Nephron (organoid): ENCODE measurements around the gene XXYLT1.

ENCODE experiments used
- H3K27ac Mint-ChIP-seq, 3 experiments: 2 replicates each; pipeline ENCODE4 v1.8.0; 2020; ENCODE audit warnings: mixed read lengths in 3 of 3, mild to moderate bottlenecking in 2 of 3, moderate library complexity in 1 of 3
- H3K27me3 Mint-ChIP-seq: 2 replicates; pipeline ENCODE4 v1.8.0; 2021; ENCODE audit warnings: low read depth, mild to moderate bottlenecking, moderate library complexity, mixed read lengths
- H3K36me3 Mint-ChIP-seq: 2 replicates; pipeline ENCODE4 v1.8.0; 2020; ENCODE audit warnings: low read depth, mixed read lengths
- H3K4me1 Mint-ChIP-seq: 2 replicates; pipeline ENCODE4 v1.8.0; 2020; ENCODE audit warnings: mixed read lengths
- H3K4me3 Mint-ChIP-seq, 3 experiments: 2 replicates each; pipeline ENCODE4 v1.8.0; 2020; ENCODE audit warnings: mild to moderate bottlenecking in 3 of 3, mixed read lengths in 3 of 3, moderate library complexity in 2 of 3
- H3K9me3 Mint-ChIP-seq: 2 replicates; pipeline ENCODE4 v1.8.0; 2020; ENCODE audit warnings: mixed read lengths
- TF ChIP-seq, protein P1 (sequence below), 3 experiments: fragments of 200-600 bp; sonication (generic); IDR thresholded peaks; one replicate each; pipeline ENCODE4 v1.5.0; 2021; ENCODE audit warnings: antibody characterized with exemption in 3 of 3; ENCODE audit not compliant: unreplicated experiment in 3 of 3

XXYLT1 gene

DNA sequence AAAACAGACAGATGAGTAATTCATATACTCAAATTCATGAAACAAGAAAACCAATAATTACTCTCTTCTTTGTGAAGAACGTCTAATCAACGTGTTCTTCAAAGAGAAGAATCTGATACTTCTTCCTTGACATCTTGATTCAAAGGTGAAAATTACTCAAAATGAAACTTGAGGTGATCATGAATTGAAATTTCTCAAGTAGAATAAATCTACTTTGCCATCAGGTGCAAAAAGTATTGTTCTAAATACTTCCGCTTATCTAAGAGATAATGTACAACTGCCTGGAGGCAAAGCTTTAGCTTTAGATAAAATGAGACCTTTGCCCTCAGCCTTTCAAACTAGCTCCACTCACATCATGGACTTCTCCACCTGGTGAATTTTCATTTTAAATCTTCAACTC, 13.9 kb upstream of the XXYLT1 start:
- Mint-ChIP-seq H3K4me3 (no peak overlapping the region), H3K27ac (no peak overlapping the region), H3K9me3 (no peaks in the 10 kb centered on the region), H3K36me3 (peaks cover 36% of the 10 kb centered on the region), H3K27me3 (no peaks in the 10 kb centered on the region), H3K4me1 (no peaks in the 10 kb centered on the region)
- TF ChIP-seq, protein P1, sequence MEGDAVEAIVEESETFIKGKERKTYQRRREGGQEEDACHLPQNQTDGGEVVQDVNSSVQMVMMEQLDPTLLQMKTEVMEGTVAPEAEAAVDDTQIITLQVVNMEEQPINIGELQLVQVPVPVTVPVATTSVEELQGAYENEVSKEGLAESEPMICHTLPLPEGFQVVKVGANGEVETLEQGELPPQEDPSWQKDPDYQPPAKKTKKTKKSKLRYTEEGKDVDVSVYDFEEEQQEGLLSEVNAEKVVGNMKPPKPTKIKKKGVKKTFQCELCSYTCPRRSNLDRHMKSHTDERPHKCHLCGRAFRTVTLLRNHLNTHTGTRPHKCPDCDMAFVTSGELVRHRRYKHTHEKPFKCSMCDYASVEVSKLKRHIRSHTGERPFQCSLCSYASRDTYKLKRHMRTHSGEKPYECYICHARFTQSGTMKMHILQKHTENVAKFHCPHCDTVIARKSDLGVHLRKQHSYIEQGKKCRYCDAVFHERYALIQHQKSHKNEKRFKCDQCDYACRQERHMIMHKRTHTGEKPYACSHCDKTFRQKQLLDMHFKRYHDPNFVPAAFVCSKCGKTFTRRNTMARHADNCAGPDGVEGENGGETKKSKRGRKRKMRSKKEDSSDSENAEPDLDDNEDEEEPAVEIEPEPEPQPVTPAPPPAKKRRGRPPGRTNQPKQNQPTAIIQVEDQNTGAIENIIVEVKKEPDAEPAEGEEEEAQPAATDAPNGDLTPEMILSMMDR (IDR thresholded peaks at IDR 0.05; ENCODE audit: unreplicated experiment in 3 of 3), result no peak

DNA sequence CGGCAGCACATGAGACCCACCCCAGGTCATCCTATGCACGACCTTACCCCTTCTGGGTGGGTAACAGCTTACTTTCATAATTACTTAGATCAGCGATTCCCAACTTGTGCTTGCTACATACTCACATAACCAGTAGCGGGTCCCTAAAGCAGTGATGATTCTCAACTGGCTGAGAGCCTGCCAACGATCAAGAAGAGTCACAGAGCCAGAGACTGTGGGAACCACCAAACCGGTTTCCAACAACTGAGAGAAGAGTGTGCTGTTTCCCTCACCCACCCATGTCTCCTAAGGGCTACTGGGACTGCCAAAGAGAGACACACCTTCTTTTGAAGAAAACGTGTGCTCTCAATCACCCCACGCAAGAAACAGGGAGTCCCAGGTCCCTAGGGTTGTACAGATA, 12.0 kb upstream of the XXYLT1 start:
- Mint-ChIP-seq H3K36me3 (peaks cover 28% of the 10 kb centered on the region), H3K4me1 (no peaks in the 10 kb centered on the region), H3K27ac (no peak overlapping the region), H3K9me3 (no peaks in the 10 kb centered on the region), H3K4me3 (no peak overlapping the region), H3K27me3 (no peaks in the 10 kb centered on the region)
- TF ChIP-seq, protein P1 (IDR thresholded peaks at IDR 0.05; ENCODE audit: unreplicated experiment in 3 of 3), result no peak

DNA sequence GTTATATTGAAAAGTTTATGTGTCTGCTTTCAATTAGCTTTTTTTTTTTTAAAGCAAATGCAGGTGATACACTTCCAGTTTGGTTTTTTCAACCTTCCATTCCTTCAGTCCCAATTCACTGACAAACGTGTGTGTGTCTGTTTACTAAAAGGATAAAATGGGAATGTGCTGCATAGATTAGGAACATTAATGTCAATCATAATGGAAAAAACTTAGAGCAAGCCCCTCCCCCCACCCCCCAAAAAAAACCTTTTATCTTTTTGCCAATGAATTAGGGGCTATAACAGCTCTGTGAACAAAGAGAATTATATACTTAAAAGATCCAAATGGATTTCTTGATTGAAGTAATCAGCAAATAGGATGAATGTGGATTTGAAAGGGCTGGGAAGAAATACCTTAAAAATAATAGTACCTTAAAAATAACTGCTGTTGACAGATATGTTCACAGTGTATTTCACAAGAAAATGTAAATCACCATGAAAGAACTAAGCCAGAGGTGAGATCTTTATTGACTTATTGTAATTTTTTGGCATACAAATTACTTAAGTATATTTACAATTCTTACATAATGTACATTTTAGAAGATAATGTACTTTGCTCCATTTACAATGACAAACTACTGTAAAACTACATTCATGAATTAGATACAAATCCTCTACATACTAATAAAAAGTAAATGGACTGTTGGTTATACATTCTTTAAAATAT, 3.5 kb upstream of the XXYLT1 start:
- Mint-ChIP-seq H3K4me1 (peaks cover 8% of the 10 kb centered on the region), H3K9me3 (no peaks in the 10 kb centered on the region), H3K27me3 (no peaks in the 10 kb centered on the region), H3K4me3 (no peak overlapping the region), H3K27ac (no peak overlapping the region), H3K36me3 (peaks cover 3% of the 10 kb centered on the region)
- TF ChIP-seq, protein P1 (IDR thresholded peaks at IDR 0.05; ENCODE audit: unreplicated experiment in 3 of 3), result no peak

DNA sequence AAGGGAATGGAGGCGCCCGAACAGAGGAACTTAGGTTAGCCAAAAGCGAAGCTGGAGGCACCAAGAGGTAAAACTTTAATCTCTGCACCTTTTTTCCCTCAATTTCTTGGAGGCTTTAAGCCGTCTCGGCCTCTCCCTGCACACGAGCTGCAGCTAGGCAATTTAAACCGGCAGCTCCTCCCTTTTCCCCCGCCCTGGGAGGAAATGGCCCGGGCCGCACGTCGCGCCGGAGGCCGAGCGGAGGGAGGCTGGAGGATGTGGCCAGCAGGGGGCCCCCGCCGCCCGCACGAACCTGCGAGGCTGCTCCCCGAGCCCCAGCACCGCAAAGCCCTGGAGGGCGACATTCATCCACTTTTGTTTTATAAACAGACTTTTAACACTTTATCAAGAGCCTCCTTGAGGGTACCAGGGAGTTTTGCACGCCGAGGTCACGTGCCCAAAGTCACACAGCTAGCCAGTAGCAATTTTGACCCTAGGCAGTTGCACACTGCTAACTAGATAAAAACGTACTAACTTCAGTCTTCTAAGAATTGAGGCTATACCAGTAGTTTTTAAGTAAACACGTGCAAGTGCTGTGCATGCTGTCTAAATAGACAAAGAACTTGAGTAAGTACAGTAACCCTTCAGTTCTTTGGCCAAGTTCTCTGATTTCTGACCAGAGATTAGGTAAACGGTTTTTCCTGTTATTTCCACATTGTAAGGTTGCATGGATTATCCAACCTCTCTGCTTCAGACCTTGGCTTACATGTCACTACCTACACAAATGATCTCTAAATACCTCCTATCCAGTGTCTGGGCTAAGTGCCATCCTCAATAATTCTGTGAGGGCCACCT, 668 bp upstream of the XXYLT1 start:
- Mint-ChIP-seq H3K36me3 (peaks cover 3% of the 10 kb centered on the region), H3K27ac (peak overlapping the region; percentile 39 to 94 (median 92)), H3K4me3 (peak overlapping the region; percentile 89 to 96 (median 96)), H3K9me3 (no peaks in the 10 kb centered on the region), H3K4me1 (peaks cover 21% of the 10 kb centered on the region), H3K27me3 (no peaks in the 10 kb centered on the region)
- TF ChIP-seq, protein P1 (IDR thresholded peaks at IDR 0.05; ENCODE audit: unreplicated experiment in 3 of 3), result peak; percentile 97 to 99 (median 98)

DNA sequence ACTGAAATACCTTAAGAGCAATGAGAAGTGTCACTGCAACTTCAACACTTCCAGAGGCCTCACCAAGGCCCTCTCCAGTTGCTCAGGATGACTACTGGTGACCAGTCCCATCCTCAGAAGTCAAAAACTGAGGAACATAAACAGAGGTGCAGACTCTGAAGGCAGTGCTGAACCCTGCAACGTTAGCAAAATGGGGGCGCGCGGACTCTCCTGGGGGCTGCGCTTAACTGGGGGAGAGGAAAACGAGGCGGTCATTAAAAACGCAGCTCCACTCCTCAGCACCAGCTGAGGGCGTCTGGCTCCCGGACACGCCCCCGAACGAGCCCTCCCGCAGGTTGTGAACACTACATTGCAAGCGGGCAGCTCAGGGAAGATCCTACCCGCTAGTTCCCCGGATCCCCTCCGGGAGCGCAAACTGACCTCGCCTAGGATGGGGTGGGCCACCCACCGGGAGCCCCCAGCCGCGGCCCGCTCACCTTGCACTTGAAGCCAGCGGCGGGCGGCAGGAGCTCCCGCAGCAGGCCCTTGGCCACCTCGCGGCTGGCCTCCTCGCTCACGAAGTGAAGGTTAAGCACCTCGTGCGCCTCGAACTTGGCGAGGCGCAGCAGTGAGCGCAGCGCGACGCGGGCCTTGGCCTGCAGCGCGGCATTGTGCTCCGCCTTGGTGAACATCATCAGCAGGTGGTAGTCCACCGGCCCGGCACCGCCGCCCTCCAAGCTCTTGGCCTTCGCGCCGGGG, 711 bp downstream of the XXYLT1 start:
- Mint-ChIP-seq H3K9me3 (no peaks in the 10 kb centered on the region), H3K27me3 (no peaks in the 10 kb centered on the region), H3K4me1 (peaks cover 21% of the 10 kb centered on the region), H3K36me3 (peaks cover 10% of the 10 kb centered on the region), H3K4me3 (peak overlapping the region; percentile 88 to 95 (median 95)), H3K27ac (peak overlapping the region; percentile 41 to 86 (median 59))
- TF ChIP-seq, protein P1 (IDR thresholded peaks at IDR 0.05; ENCODE audit: unreplicated experiment in 3 of 3), result no peak
